HEK293 (cell line): ENCODE results near the gene SDC3.

Source experiments
- CTCF ChIP-seq: fragments of 450-650 bp; formaldehyde crosslinking; IDR thresholded peaks from 2 replicates; pipeline ENCODE4 v1.5.1; 2016; ENCODE audit warnings: missing biosample characterization, missing genetic modification characterization
- PRDM6 ChIP-seq: fragments of 450-650 bp; formaldehyde crosslinking; IDR thresholded peaks from 2 replicates; pipeline ENCODE4 v1.5.1; 2017; ENCODE audit warnings: missing biosample characterization, missing genetic modification characterization
- ZNF510 ChIP-seq: fragments of 450-650 bp; formaldehyde crosslinking; IDR thresholded peaks from 2 replicates; pipeline ENCODE4 v1.5.1; 2018; ENCODE audit warnings: mild to moderate bottlenecking, missing genetic modification characterization, missing biosample characterization; ENCODE audit not compliant: insufficient replicate concordance

GRCh38 chr1:30879126-30879786 is 29.3 kb downstream of the SDC3 start:
- TF ChIP-seq CTCF (tag by site-specific recombination): no peak
- no peak for TF ChIP-seq ZNF510
- no peak; the same call in 1 of the 2 replicates for TF ChIP-seq PRDM6
